ENCODE measurements around the gene F2RL3. TPM values are rescaled to one million over a fixed set of nuclear protein-coding genes. Genes with fewer than 3 reads are reported as not detected.

The F2RL3 gene
- total RNA-seq, 1 experiment from 2014 or later, result not detected

DNA sequence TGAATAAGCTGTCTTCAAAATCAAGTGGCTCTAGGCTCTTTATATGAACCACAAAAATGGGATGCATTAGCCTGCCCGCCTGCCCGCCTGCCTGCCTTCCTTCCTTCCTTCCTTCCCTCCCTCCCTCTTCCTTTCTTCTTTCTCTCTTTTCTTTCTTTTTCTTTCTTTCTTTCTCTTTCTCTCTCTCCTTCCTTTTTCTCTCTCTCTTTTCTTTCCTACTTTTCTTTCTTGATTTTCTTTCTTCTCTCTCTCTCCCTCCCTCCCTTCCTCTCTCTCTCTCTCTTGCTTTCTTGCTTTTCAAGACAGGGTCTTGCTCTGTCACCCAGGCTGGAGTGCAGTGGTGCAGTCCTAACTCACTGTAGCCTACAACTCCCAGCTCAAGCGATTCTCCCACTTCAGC is 26.9 kb downstream of the F2RL3 start:
- Histone ChIP-seq H3K36me3 (ENCODE audit: control insufficient read depth, insufficient read depth, low read length) (no peaks in the 10 kb centered on the region), H3K4me3 (ENCODE audit: low read depth, low read length) (no peak overlapping the region), H3K4me1 (no peaks in the 10 kb centered on the region), H3K27me3 (replicated peaks; ENCODE audit: control insufficient read depth, insufficient read depth, low read length) (no peaks in the 10 kb centered on the region), H3K9me3 (peaks cover 11% of the 10 kb centered on the region)
- TF ChIP-seq, protein P1, sequence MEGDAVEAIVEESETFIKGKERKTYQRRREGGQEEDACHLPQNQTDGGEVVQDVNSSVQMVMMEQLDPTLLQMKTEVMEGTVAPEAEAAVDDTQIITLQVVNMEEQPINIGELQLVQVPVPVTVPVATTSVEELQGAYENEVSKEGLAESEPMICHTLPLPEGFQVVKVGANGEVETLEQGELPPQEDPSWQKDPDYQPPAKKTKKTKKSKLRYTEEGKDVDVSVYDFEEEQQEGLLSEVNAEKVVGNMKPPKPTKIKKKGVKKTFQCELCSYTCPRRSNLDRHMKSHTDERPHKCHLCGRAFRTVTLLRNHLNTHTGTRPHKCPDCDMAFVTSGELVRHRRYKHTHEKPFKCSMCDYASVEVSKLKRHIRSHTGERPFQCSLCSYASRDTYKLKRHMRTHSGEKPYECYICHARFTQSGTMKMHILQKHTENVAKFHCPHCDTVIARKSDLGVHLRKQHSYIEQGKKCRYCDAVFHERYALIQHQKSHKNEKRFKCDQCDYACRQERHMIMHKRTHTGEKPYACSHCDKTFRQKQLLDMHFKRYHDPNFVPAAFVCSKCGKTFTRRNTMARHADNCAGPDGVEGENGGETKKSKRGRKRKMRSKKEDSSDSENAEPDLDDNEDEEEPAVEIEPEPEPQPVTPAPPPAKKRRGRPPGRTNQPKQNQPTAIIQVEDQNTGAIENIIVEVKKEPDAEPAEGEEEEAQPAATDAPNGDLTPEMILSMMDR (IDR thresholded peaks at IDR 0.05; ENCODE audit: insufficient read depth in 1 of 2, low read depth in 1 of 2, low read length in 1 of 2, severe bottlenecking in 1 of 2, unreplicated experiment in 1 of 2), result no peak
- Mint-ChIP-seq H3K4me1 (ENCODE audit: low read depth, unreplicated experiment) (no peaks in the 10 kb centered on the region), H3K36me3 (ENCODE audit: insufficient read depth, unreplicated experiment) (no peaks in the 10 kb centered on the region), H3K9me3 (ENCODE audit: unreplicated experiment) (peaks cover 17% of the 10 kb centered on the region), H3K27me3 (ENCODE audit: insufficient read depth, unreplicated experiment) (peaks cover 6% of the 10 kb centered on the region), H3K27ac (ENCODE audit: unreplicated experiment) (no peak overlapping the region), H3K4me3 (ENCODE audit: unreplicated experiment) (no peak overlapping the region)
- no peak for DNase-seq
- ChIA-PET POLR2A (no interaction called here), CTCF (interaction anchor here (0.5 kb wide), 1 partner anchor 139 kb away, joined by 4 read pairs; no protein-coding TSS in a partner anchor)
- no TSS peak for BruUV-seq (replicated peaks)
- intact Hi-C loops (cut with micrococcal nuclease; ENCODE audit: unreplicated experiment), result no loop called here

DNA sequence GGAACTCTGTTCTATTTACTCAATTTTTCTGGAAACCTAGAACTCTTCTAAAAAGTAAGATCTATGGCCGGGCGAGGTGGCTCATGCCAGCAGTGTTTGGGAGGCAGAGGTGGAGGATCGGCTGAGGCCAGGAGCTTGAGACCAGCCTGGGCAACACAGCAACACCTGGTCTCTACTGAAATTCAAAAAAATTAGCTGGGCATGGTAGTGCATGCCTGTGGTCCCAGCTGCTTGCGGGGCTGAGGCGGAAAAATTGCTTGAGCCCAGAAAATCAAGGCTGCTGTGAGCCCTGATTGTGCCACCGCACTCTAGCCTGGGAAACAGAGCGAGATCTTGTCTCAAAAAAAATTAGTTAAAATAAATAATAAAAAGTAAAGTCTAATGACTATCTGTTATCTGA is 28.6 kb downstream of the F2RL3 start:
- Histone ChIP-seq H3K36me3 (ENCODE audit: control insufficient read depth, insufficient read depth, low read length) (no peaks in the 10 kb centered on the region), H3K4me1 (no peaks in the 10 kb centered on the region), H3K27me3 (replicated peaks; ENCODE audit: control insufficient read depth, insufficient read depth, low read length) (no peaks in the 10 kb centered on the region), H3K4me3 (ENCODE audit: low read depth, low read length) (no peak overlapping the region), H3K9me3 (peaks cover 7% of the 10 kb centered on the region)
- POLR2A ChIA-PET, result no interaction called here
- Mint-ChIP-seq H3K36me3 (ENCODE audit: insufficient read depth, unreplicated experiment) (no peaks in the 10 kb centered on the region), H3K27me3 (ENCODE audit: insufficient read depth, unreplicated experiment) (peaks cover 6% of the 10 kb centered on the region), H3K27ac (ENCODE audit: unreplicated experiment) (no peak overlapping the region), H3K4me1 (ENCODE audit: low read depth, unreplicated experiment) (no peaks in the 10 kb centered on the region), H3K4me3 (ENCODE audit: unreplicated experiment) (no peak overlapping the region), H3K9me3 (ENCODE audit: unreplicated experiment) (peaks cover 13% of the 10 kb centered on the region)
- BruUV-seq (replicated peaks), result no TSS peak
- intact Hi-C loops (cut with micrococcal nuclease; ENCODE audit: unreplicated experiment), result no loop called here
- TF ChIP-seq, protein P1 (IDR thresholded peaks at IDR 0.05; ENCODE audit: insufficient read depth in 1 of 2, low read depth in 1 of 2, low read length in 1 of 2, severe bottlenecking in 1 of 2, unreplicated experiment in 1 of 2), result no peak
- CTCF ChIA-PET, result no interaction called here
- no peak for DNase-seq

DNA sequence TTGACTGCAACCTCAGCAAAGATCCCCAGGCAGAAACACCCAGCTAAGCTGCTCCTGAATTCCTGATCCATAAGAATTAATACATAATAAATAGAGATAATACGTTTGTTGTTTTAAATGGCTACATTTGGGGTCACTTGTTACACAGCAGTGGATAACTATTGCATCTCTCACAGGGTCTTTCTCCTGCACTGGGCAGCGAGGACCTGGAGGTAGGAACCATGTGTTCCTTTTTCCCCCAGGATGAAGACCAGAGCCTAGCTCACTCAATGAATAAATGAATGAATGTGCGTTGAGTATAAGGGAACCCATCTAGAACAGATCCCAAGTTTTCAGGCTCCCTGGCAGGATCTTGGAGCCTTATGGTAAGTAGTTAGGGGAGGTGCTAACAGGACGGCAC is 30.7 kb downstream of the F2RL3 start:
- no peak overlapping the region for H3K4me3 Mint-ChIP-seq (ENCODE audit: unreplicated experiment)
- ChIA-PET POLR2A (no interaction called here), CTCF (no interaction called here)
- H3K4me1 ChIP-seq, result no peaks in the 10 kb centered on the region
- intact Hi-C loops (cut with micrococcal nuclease; ENCODE audit: unreplicated experiment), result no loop called here
- no peaks in the 10 kb centered on the region for H3K4me1 Mint-ChIP-seq (ENCODE audit: low read depth, unreplicated experiment)
- peaks cover 6% of the 10 kb centered on the region for H3K27me3 Mint-ChIP-seq (ENCODE audit: insufficient read depth, unreplicated experiment)
- BruUV-seq (replicated peaks), result no TSS peak
- H3K9me3 Mint-ChIP-seq (ENCODE audit: unreplicated experiment), result no peaks in the 10 kb centered on the region
- no peak overlapping the region for H3K4me3 ChIP-seq (ENCODE audit: low read depth, low read length)
- no peak overlapping the region for H3K27ac Mint-ChIP-seq (ENCODE audit: unreplicated experiment)
- H3K27me3 ChIP-seq (replicated peaks; ENCODE audit: control insufficient read depth, insufficient read depth, low read length), result no peaks in the 10 kb centered on the region
- H3K36me3 ChIP-seq (ENCODE audit: control insufficient read depth, insufficient read depth, low read length), result no peaks in the 10 kb centered on the region
- no peak for DNase-seq
- H3K9me3 ChIP-seq, result no peaks in the 10 kb centered on the region
- TF ChIP-seq, protein P1 (IDR thresholded peaks at IDR 0.05; ENCODE audit: insufficient read depth in 1 of 2, low read depth in 1 of 2, low read length in 1 of 2, severe bottlenecking in 1 of 2, unreplicated experiment in 1 of 2), result no peak
- no peaks in the 10 kb centered on the region for H3K36me3 Mint-ChIP-seq (ENCODE audit: insufficient read depth, unreplicated experiment)

Measured in Caco-2 (cell line).